HG03460 (cell line): ENCODE measurements around the gene CPSF7.
"Not testable (repeated sequence)": the region's sequence is repeated elsewhere in the genome, so short reads cannot be mapped to it uniquely, and the experiment has no call there.

ENCODE experiments used
- ATAC-seq: cut with Tn5 transposase; IDR thresholded peaks from one replicate; pipeline ENCODE4 v1.9.1; 2021; ENCODE audit not compliant: unreplicated experiment

The CPSF7 gene

GRCh38 chr11:61442616-61443015 is 12.8 kb upstream of the CPSF7 start:
- ATAC-seq, result no peak

DNA sequence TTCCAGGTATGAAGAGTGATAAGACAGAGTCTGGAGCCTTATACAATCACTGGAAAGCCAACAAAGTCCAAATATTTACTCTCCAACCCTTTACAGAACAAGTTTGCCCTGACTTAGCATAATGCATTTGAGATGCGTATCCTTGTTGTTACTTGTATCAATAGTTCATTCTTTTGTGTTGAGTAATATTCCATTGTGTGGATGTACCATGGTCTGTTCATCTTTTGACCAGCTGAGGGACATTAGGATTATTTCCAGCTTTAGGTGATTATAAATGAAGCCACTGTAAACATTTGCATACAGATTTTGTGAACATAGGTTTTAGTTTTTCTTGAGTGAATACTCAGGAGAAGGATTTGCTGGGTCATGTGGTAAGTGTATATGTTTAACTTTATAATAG is 9.8 kb upstream of the CPSF7 start:
- no peak for ATAC-seq

GRCh38 chr11:61437496-61437895 is 7.7 kb upstream of the CPSF7 start:
- ATAC-seq, result no peak

DNA sequence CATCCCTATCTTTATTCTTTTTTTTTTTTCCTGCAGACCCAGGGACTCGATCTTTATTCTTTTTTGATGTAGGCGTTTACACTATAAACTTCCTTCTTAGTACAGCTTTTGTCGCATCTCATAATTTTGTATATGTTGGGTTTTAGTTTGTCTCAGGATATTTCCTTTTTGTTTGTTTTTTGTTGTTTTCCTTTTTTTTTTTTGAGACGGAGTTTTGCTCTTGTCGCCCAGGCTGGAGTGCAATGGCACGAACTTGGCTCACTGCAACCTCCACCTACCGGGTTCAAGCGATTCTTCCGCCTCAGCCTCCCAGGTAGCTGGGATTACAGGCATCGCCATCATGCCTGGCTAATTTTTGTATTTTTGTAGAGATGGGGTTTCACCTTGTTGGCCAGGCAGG is 1.1 kb upstream of the CPSF7 start:
- not testable (repeated sequence) for ATAC-seq

- peak; percentile 59 for ATAC-seq
These were observed 457 bp downstream of the CPSF7 start for GRCh38 chr11:61429346-61429690.

GRCh38 chr11:61425367-61426131 is 4.2 kb downstream of the CPSF7 start:
- no peak for ATAC-seq

DNA sequence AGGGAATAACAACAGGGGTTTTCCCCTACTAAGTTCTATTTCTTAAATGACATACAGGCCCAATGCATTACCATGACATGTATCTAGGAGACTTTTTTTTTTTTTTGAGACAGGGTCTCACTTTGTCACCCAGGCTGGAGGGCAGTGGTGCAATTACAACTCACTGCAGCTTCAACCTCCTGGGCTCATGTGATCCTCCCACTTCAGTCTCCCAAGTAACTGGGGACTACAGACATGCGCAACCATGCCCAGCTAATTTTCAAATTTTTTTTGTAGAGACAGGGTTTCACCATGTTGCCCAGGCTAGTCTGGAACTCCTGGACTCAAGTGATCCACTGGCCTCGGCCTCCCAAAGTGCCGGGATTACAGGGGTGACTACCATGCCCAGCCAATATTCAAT is 7.5 kb downstream of the CPSF7 start:
- no peak for ATAC-seq

DNA sequence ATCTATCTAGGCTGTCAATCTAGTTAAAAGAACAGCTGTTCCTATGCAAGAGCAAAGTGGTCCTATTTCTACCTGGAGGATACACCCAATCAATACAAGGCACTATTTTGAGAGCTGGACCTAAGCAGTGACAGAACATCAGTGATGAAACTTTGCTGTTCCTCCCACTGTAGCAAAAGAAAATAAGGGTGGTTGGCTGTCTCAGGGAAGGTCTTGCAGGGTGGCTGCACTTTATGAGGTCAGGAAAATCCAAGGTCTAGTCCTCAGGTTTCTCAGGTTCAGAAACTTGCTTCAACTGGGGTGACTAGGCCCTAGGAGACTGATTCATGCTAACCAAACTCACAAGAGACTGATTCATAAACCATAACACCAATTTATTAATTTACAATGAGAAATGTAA is 11.6 kb downstream of the CPSF7 start:
- no peak for ATAC-seq

DNA sequence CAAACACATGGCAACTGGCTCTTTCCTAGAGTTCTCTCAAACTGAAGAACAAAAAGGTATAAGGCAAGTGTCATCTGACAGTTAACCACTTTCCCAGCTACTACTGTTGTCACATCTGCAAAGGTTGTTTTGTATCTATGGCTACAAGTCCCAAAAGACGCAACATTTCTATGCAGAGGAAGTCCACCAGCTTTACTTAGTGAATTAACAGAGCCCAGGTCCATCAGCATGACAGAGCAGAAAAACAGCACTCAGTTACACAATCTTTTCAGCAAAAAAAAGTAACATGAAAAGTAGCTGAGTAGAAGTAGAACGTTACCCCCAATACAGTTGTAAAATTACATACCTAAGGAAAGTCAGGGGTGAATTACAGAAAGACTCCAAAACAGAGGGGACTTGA is 12.1 kb downstream of the CPSF7 start:
- ATAC-seq, result no peak

DNA sequence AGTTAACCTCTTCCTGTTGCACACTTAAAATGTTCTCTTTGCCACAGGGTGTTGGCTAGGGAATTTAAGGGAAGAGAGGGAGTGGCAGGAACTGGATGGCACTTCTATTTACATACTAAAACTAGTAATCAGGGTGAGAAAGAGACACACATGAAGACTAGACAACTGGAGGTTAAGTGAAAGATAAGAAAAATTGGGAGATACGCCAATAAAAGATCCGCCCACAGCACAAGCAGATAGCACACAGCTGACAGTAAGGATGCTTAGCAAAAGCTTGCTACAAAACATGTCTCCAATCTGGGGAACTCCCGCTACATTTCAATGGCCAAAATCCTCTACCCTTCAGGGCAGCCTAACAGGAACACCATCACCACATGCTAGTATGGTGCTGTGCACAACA is 12.8 kb downstream of the CPSF7 start:
- ATAC-seq, result no peak

- ATAC-seq, result no peak
These were observed 14.4 kb downstream of the CPSF7 start for GRCh38 chr11:61415381-61415780.

GRCh38 chr11:61414547-61414946 is 15.2 kb downstream of the CPSF7 start:
- ATAC-seq, result no peak

DNA sequence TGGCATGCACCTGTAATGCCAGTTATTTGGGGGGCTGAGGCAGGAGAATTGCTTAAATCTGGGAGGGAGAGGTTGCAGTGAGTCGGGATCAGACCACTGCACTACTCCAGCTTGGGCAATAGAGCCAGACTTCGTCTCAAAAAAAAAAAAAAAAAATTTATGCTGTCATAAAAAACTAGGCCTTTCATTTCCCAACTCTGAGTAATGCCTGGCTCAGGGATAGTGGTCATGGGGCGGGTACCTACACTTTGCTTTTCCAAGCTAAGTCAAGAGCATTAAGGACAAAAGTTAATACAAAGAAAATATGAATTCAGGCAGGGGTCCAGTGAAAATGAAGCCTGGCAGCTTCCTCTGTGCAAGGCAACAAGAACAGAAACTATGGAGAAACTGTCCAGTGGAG is 16.3 kb downstream of the CPSF7 start:
- ATAC-seq, result no peak

DNA sequence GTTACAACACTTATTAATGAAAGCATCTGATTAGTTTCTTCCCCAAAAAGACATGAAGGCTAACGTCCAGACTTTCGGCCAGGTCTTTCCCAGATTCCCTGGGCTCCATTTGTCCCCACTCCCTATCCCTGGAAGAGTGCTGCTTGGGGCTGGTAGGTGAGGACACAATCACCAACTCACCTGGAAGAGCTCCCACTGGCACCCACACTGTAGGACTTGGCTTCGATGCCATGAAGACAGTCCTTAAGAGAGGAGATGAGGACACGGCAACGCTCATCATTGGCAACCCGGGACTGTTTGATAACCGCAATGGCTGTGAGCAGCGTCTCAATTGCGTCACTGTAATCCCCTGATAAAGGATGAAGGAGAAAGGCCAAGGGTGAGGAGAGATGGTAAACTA is 18.2 kb downstream of the CPSF7 start:
- no peak for ATAC-seq

DNA sequence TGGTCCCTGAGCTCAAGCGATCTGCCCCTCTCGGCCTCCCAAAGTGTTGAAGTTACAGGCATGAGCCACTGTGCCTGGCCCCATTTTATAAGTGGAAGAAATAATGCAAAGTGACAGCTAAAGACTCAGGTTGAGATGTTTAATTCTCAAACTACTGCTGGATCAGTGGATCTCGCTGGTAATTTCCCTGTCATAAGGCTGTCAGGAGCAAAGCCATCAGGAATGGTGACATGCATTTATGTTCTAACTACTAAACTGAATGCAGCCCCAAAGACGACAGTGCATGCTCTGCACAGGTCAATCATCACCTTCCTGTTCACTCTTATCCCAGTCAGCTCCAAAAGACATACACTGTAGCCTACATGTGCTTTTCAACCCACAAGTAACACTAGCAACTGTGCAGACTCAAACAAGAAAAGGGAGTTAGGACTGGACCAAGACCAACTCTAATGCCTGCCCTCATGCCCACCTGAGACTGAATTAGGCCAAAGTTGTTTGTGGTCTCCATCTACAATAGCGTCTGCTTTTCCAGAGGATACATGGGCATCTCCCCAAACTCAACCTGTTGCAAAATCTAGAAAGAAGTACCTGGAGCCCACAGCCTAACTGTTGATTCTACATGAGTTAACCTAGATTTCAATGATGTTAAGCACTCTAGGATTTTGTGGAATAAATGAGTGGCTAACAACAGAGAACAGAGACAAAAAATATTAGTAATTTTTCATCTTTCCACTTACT is 22.6 kb downstream of the CPSF7 start:
- ATAC-seq, result no peak

GRCh38 chr11:61406067-61406466 is 23.7 kb downstream of the CPSF7 start:
- no peak for ATAC-seq

DNA sequence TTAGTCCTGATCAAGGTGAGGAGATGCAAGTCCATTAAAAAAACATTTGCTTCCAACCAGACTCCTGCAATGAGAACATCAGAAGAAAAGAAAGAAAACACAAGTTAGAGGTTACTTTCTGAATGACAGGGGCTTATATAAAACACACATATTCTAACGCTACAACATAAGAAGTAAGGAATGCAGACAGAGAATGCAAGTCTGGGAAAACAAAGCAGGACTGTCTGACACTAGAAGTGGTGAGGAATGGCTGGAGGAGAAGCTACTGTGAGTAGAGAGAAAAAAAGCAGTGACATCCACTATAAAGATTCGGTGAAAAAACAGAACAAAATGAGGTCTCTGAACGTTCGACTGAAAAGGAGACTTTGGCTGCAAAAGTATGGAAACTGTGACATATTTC is 25.1 kb downstream of the CPSF7 start:
- no peak for ATAC-seq

- ATAC-seq, result no peak
These were observed 25.7 kb downstream of the CPSF7 start for GRCh38 chr11:61404103-61404502.

- no peak for ATAC-seq
These were observed 26.1 kb downstream of the CPSF7 start for GRCh38 chr11:61403658-61404057.

DNA sequence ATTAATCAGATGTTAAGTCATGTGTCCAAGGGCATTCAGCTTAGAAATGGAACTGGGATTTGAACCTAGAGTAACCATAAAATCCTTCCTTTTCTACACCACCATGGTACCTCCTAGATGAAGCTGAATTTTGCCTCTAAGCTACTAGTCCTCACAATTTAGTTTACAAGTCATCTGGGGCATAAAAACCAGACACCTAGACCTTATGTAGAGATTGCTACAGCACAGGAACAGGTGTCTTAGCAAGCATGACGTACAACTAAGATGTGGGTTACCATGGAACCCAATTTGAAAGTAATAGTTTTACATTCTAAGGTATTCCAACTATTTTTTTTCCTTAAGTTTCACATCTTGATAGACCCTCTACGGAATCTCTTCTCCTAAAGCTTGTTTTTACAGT is 28.2 kb downstream of the CPSF7 start:
- no peak for ATAC-seq

DNA sequence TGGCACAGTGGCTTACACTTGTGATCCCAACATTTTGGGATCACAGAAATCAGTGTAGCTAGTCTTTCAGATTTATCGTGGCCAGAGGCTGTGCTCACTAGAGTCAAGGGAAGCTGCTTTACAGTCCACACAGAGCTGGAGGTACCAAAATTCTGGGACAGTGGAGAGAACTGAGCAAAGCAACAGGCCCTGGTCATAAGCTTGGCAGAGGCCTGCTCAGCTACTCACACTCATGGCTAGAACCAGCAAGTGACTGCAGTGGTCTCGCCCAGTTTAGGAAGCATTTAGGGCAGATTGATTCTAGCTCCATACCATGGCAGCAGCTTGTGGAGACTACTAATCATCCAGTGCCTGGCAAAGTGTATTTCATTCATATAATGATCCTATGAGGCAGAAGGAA is 28.6 kb downstream of the CPSF7 start:
- no peak for ATAC-seq

- no peak for ATAC-seq
These were observed 36.7 kb downstream of the CPSF7 start for GRCh38 chr11:61392981-61393595.
